Inferior parietal cortex (tissue), 1 donor: ENCODE results near the gene UST.
"Not testable (repeated sequence)": the region's sequence is repeated elsewhere in the genome, so short reads cannot be mapped to it uniquely, and the experiment has no call there.

Experiments
- DNase-seq: peaks from one replicate; pipeline ENCODE4 v3.0.0-alpha.2; 2016; ENCODE audit errors: extremely low spot score

Gene UST

GRCh38 chr6:148765898-148766808 is 19.3 kb downstream of the UST start:
- no peak for DNase-seq

GRCh38 chr6:148768646-148769270 is 21.9 kb downstream of the UST start:
- DNase-seq, result no peak

DNA sequence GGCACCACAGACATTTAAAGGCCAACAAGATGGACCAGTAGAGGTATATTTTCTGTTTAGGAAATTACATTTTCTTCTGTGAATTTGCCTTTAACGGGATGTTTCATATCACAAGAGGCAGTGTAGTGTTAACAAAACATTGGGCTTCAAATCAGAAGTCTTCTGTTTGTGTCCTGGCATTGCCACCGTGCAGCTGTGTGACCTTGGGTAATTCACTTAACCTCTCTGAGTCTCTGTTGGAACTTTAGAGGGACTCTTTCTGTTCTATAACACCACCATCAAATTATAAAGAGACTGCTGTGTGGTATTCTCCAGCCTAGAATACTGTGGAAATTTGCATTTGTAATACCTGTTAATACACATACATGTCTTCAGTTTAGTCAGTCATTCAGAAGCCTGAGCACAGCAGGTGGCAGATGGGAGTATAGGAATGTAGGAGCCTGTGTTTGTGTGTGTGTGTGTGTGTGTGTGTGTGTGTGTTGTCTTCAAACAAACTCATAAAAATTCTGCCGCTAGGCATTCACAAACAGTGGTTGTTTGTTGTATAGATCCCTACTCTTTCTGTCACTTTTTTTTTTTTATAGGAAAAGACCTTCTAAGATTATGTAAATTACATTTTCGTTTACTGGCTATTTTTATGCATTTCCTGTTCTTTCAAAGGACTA is 22.6 kb downstream of the UST start:
- no peak for DNase-seq

DNA sequence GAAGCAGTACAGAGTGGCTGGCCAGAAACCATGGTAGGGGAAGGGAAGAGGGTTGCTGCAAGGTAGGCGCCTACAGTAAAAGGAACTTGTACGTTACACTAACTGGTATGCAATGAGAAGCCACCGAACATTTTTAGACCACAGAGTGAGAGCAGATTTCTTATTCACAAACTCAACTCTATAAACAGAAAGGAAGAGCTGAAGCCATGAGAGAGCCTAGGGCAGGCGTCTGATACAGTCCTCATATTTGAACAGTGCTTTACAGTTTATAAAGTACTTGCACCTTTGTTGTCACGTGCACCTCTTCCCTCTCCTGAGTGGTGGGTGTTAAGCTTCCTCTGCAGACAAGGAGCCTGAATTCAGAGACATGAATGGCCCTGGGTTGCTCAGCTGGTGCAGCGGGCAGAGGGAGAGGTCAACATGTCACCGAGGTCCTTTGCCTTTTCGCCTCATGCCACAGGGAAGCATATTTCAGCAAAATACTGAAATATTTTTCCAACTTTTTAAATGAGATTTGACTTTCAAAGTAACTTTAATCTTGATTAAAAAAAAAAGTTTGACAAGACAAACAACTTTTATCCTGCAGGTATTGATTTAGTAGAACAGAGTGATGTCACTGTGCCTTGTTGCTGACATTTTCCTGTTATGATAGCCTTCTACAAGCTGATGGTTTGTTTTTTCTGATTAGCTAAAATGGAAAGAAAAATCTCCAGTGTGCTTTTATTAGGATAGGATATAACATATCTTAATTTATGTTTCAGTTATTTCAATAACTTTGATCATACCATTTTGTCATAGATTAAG is 23.8 kb downstream of the UST start:
- DNase-seq, result no peak

DNA sequence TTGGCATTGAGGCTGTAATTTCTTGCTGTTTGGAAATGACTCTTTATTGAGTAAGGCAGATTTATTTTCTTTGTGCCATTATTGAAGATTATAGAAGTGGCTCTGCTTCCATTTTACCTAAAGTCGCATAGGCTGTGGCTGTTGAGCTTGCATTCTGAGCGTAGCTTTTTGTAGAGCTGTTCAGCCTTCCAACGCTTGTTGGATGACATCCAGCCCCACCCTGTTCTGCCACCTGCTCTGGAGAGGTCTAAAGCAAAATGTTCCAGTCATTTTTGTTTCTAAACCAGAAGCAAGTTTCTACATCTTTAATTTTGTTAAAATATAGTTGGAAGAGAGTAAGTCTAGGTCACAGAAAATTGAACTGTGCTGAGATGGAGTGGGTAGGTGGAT is 24.4 kb downstream of the UST start:
- no peak for DNase-seq

DNA sequence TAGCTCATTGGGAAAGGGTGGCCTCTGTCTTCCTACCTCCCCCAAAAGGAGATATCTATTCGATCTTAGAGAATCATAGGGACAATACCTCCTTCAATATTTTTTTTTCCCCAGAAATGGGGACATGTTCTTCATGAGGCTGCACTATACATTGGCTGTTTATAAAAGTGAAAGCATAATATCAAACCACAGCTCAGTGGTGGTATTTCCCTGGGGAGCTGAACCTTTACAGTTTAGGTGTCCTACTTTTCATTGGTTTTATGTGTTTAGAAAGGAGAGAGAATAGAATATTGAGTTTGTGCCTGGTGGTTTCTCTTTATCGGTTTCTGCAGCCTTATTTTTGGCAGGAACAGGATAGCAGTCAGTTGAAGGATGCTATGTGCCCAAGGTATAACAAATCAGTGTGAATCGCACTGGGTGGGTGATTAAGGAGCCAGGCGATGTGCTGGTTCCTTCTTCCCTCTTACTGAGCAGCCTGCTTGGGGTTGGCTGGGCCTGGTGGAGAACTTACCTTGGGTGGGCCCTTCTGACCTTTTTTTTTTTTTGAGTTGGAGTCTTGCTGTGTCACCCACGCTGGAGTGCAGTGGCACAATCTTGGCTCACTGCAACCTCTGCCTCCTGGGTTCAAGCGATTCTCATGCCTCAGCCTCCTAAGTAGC is 25.2 kb downstream of the UST start:
- DNase-seq, result no peak

- no peak for DNase-seq
These were observed 28.3 kb downstream of the UST start for GRCh38 chr6:148775161-148775560.

GRCh38 chr6:148776321-148777308 is 29.8 kb downstream of the UST start:
- no peak for DNase-seq

GRCh38 chr6:148779142-148779562 is 32.3 kb downstream of the UST start:
- no peak for DNase-seq

GRCh38 chr6:148780423-148780822 is 33.6 kb downstream of the UST start:
- DNase-seq, result not testable (repeated sequence)

- no peak for DNase-seq
These were observed 34.1 kb downstream of the UST start for GRCh38 chr6:148780918-148781436.

GRCh38 chr6:148789948-148790347 is 43.1 kb downstream of the UST start:
- no peak for DNase-seq

GRCh38 chr6:148790404-148790803 is 43.6 kb downstream of the UST start:
- no peak for DNase-seq

DNA sequence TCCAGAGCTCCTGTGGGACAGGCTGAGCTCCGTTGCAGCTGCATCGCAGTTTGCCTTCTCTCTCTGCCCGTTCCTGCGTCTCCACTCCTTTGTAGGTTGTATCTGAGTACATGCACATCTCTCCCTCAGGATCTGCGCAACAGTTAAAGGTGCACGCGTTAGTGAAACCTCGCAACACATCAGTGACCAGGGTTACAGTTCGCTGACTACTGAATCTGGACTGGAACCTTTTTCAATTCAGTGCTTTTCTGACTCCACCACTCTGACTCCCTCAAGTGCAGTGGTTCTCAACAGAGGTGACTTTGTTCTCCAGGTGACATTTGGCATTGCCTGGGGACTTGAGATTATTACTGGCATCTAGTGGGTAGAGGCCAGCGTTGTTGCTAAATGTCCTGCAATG is 44.0 kb downstream of the UST start:
- no peak for DNase-seq

DNA sequence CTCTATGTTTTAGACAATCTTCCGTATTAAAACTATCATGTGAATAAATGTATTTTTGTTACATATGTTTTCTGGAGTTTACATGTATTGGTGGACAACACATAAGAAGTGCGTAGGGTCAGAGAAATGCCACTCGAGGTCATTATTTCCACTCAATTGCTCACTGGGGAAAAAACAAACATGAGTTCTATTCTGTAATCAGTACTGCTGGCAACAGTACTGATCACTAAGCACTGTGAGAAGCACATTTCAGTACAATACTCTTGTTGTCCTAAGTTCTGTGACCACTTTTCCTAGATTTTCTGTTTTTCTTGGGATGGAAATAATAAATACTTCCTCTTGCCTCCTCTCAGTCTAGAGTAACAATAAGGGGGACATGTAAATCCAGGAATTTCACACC is 44.5 kb downstream of the UST start:
- DNase-seq, result no peak

GRCh38 chr6:148793721-148794120 is 46.9 kb downstream of the UST start:
- no peak for DNase-seq

- DNase-seq, result no peak
These were observed 48.0 kb downstream of the UST start for GRCh38 chr6:148794797-148795196.

- no peak for DNase-seq
These were observed 48.7 kb downstream of the UST start for GRCh38 chr6:148795563-148795962.

GRCh38 chr6:148799647-148800046 is 52.8 kb downstream of the UST start:
- DNase-seq, result no peak

GRCh38 chr6:148800536-148800935 is 53.7 kb downstream of the UST start:
- DNase-seq, result no peak
